Measurements from ENCODE around the gene TMED6. TPM values are rescaled to one million over a fixed set of nuclear protein-coding genes. Genes with fewer than 3 reads are reported as not detected.
"Not testable (repeated sequence)": the region's sequence is repeated elsewhere in the genome, so short reads cannot be mapped to it uniquely, and the experiment has no call there.

The TMED6 gene
- total RNA-seq, 1 experiment from 2014 or later: 0.59 TPM

GRCh38 chr16:69365901-69366300 lies 14.3 kb upstream of the TMED6 start:
- no TSS peak for BruUV-seq (replicated peaks)
- peaks cover 15% of the 10 kb centered on the region; the same call in 1 of the 2 replicates for H3F3A ChIP-seq (ENCODE audit: insufficient read depth, low read depth)
- no peaks in the 10 kb centered on the region for H3K9me2 ChIP-seq (ENCODE audit: insufficient read depth)
- CTCF ChIA-PET: no interaction called here
- intact Hi-C loops (cut with micrococcal nuclease; ENCODE audit: unreplicated experiment): no loop called here
- H3K9me3 ChIP-seq (ENCODE audit: insufficient read depth, low read depth): no peaks in the 10 kb centered on the region
- peaks cover 21% of the 10 kb centered on the region for H3K36me3 ChIP-seq (ENCODE audit: low read depth)
- POLR2A ChIA-PET (ENCODE audit: unreplicated experiment): no interaction called here
- no peaks in the 10 kb centered on the region for H3K27me3 ChIP-seq (ENCODE audit: insufficient read depth, low read depth)
- peaks cover 9% of the 10 kb centered on the region; the same call in 1 of the 2 replicates for H4K20me1 ChIP-seq (ENCODE audit: insufficient read depth)
- H2AFZ ChIP-seq: no peak overlapping the region
- DNase-seq: no peak
- no peak overlapping the region for H3K4me3 ChIP-seq
- H3K27ac ChIP-seq: no peak overlapping the region
- no peaks in the 10 kb centered on the region for H3K79me2 ChIP-seq (ENCODE audit: low read depth)
- TF ChIP-seq CTCF (conservative IDR thresholded peaks at IDR 0.05): no peak
- no peak for TF ChIP-seq EZH2 (IDR thresholded peaks at IDR 0.05; ENCODE audit: low read depth)
- no peak overlapping the region for H3K4me2 ChIP-seq
- H3K4me1 ChIP-seq (replicated peaks; ENCODE audit: insufficient read depth): no peaks in the 10 kb centered on the region

- CTCF ChIA-PET: no interaction called here
- H3K4me2 ChIP-seq: no peak overlapping the region
- no peak for DNase-seq
- POLR2A ChIA-PET (ENCODE audit: unreplicated experiment): no interaction called here
- no peaks in the 10 kb centered on the region for H3K9me3 ChIP-seq (ENCODE audit: insufficient read depth, low read depth)
- no peaks in the 10 kb centered on the region for H3K27me3 ChIP-seq (ENCODE audit: insufficient read depth, low read depth)
- H3F3A ChIP-seq (ENCODE audit: insufficient read depth, low read depth): peaks cover 15% of the 10 kb centered on the region; the same call in 1 of the 2 replicates
- H3K79me2 ChIP-seq (ENCODE audit: low read depth): no peaks in the 10 kb centered on the region
- H3K9me2 ChIP-seq (ENCODE audit: insufficient read depth): no peaks in the 10 kb centered on the region
- H3K4me3 ChIP-seq: no peak overlapping the region
- intact Hi-C loops (cut with micrococcal nuclease; ENCODE audit: unreplicated experiment): no loop called here
- BruUV-seq (replicated peaks): no TSS peak
- H3K27ac ChIP-seq: no peak overlapping the region
- TF ChIP-seq CTCF (conservative IDR thresholded peaks at IDR 0.05): no peak
- no peak for TF ChIP-seq EZH2 (IDR thresholded peaks at IDR 0.05; ENCODE audit: low read depth)
- H4K20me1 ChIP-seq (ENCODE audit: insufficient read depth): peaks cover 9% of the 10 kb centered on the region; the same call in 1 of the 2 replicates
- peaks cover 27% of the 10 kb centered on the region for H3K36me3 ChIP-seq (ENCODE audit: low read depth)
- no peaks in the 10 kb centered on the region for H3K4me1 ChIP-seq (replicated peaks; ENCODE audit: insufficient read depth)
- H2AFZ ChIP-seq: no peak overlapping the region
Measured at GRCh38 chr16:69364088-69364487, 12.5 kb upstream of the TMED6 start.

- no peak for DNase-seq
- intact Hi-C loops (cut with micrococcal nuclease; ENCODE audit: unreplicated experiment): no loop called here
- no peak overlapping the region for H3K4me3 ChIP-seq
- no peak overlapping the region for H3K27ac ChIP-seq
- POLR2A ChIA-PET (ENCODE audit: unreplicated experiment): no interaction called here
- H3K79me2 ChIP-seq (ENCODE audit: low read depth): no peaks in the 10 kb centered on the region
- H3K9me2 ChIP-seq (ENCODE audit: insufficient read depth): no peaks in the 10 kb centered on the region
- H2AFZ ChIP-seq: no peak overlapping the region
- no peaks in the 10 kb centered on the region for H3K27me3 ChIP-seq (ENCODE audit: insufficient read depth, low read depth)
- no peaks in the 10 kb centered on the region for H3K9me3 ChIP-seq (ENCODE audit: insufficient read depth, low read depth)
- no peaks in the 10 kb centered on the region for H3K4me1 ChIP-seq (replicated peaks; ENCODE audit: insufficient read depth)
- H3F3A ChIP-seq (ENCODE audit: insufficient read depth, low read depth): peaks cover 15% of the 10 kb centered on the region; the same call in 1 of the 2 replicates
- H3K4me2 ChIP-seq: no peak overlapping the region
- CTCF ChIA-PET: no interaction called here
- no TSS peak for BruUV-seq (replicated peaks)
- H4K20me1 ChIP-seq (ENCODE audit: insufficient read depth): peaks cover 9% of the 10 kb centered on the region; the same call in 1 of the 2 replicates
- peaks cover 24% of the 10 kb centered on the region; the same call in 1 of the 2 replicates for H3K36me3 ChIP-seq (ENCODE audit: low read depth)
- no peak for TF ChIP-seq CTCF (conservative IDR thresholded peaks at IDR 0.05)
- no peak for TF ChIP-seq EZH2 (IDR thresholded peaks at IDR 0.05; ENCODE audit: low read depth)
Measured at GRCh38 chr16:69363281-69363717, 11.7 kb upstream of the TMED6 start.

GRCh38 chr16:69360070-69360469 lies 8.5 kb upstream of the TMED6 start:
- BruUV-seq (replicated peaks); intact Hi-C loops (cut with micrococcal nuclease; ENCODE audit: unreplicated experiment); H3K27me3 ChIP-seq (ENCODE audit: insufficient read depth, low read depth); H3K27ac ChIP-seq; H2AFZ ChIP-seq; H4K20me1 ChIP-seq (ENCODE audit: insufficient read depth); H3K4me2 ChIP-seq; H3K4me3 ChIP-seq; H3K79me2 ChIP-seq (ENCODE audit: low read depth); H3K9me2 ChIP-seq (ENCODE audit: insufficient read depth); H3K9me3 ChIP-seq (ENCODE audit: insufficient read depth, low read depth); H3K4me1 ChIP-seq (replicated peaks; ENCODE audit: insufficient read depth); CTCF ChIA-PET: not testable (repeated sequence)
- peak in 1 of 2 experiments; percentile 9 for DNase-seq
- POLR2A ChIA-PET (ENCODE audit: unreplicated experiment): interaction anchor here (0.6 kb wide), 1 partner anchor 29 kb away, joined by 3 read pairs; no protein-coding TSS in a partner anchor
- peaks cover 11% of the 10 kb centered on the region for H3K36me3 ChIP-seq (ENCODE audit: low read depth)
- peaks cover 19% of the 10 kb centered on the region; the same call in 1 of the 2 replicates for H3F3A ChIP-seq (ENCODE audit: insufficient read depth, low read depth)

All from PC-9 (cell line).